PFSK-1 (cell line): ENCODE measurements around the gene GALNT18.

Experiments
- FOXP2 ChIP-seq: optimal IDR thresholded peaks from 2 replicates; pipeline ENCODE3; 2011; ENCODE audit warnings: borderline replicate concordance, control low read depth, inconsistent platforms; ENCODE audit not compliant: insufficient read depth; ENCODE audit errors: extremely low read length, extremely low read depth
- POLR2AphosphoS5 ChIP-seq: IDR thresholded peaks from 2 replicates; pipeline ENCODE4 v1.6.1; 2012; ENCODE audit warnings: low read depth, mild to moderate bottlenecking, control low read depth, low read length, moderate library complexity
- SIN3A ChIP-seq: IDR thresholded peaks from 2 replicates; pipeline ENCODE4 v1.6.1; 2012; ENCODE audit warnings: mild to moderate bottlenecking, low read length, moderate library complexity, borderline replicate concordance; ENCODE audit not compliant: insufficient read depth
- TAF1 ChIP-seq: IDR thresholded peaks from 2 replicates; pipeline ENCODE4 v1.6.1; 2012; ENCODE audit warnings: low read length, control low read depth, borderline replicate concordance; ENCODE audit not compliant: insufficient read depth
- TF ChIP-seq, protein P1 (sequence below), 2 experiments: IDR thresholded peaks; 2 replicates each; pipeline versions ENCODE4 v1.6.1 to v1.8.0; 2011 to 2012; ENCODE audit warnings: low read depth in 2 of 2, low read length in 2 of 2, control low read depth in 1 of 2, inconsistent platforms in 1 of 2, mild to moderate bottlenecking in 1 of 2, moderate library complexity in 1 of 2; ENCODE audit not compliant: insufficient read depth in 1 of 2

GALNT18 gene

DNA sequence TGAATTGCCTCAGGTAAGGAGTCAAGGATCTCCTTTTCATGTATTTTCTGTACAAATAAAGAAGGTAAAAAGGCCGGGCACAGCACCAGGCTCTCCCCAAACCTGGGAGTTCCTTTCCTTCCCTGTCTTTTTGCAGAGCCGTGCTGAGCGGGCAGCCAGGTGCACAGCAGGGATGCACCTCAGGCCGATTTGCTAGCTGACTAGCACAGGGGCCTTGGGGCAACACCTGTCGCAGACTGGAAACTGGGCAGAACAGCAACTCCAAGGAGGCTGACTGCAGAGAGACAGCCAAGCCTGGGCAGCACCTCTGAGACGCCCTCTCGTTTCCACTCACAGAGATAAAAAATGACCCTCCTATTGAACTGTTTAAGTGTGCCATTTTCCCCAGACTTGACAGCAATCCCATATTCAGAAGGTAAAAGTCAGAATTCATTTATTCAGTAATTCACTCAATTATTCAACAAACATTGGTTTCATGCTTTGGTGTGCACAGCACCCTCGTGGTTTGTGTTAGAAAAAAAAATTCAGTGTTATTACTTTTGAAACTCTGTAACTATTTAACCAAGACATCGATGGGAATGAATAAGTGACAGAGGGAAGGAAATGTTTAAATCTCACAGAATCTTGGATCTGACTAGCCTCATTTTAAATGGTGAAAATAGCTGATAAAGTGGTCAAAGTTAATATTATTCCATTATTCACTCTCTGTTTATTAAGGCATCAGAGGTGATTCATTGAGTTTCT is 120.9 kb downstream of the GALNT18 start:
- TF ChIP-seq POLR2AphosphoS5 (no peak), FOXP2 (no peak), SIN3A (no peak), TAF1 (no peak)
- TF ChIP-seq, protein P1, sequence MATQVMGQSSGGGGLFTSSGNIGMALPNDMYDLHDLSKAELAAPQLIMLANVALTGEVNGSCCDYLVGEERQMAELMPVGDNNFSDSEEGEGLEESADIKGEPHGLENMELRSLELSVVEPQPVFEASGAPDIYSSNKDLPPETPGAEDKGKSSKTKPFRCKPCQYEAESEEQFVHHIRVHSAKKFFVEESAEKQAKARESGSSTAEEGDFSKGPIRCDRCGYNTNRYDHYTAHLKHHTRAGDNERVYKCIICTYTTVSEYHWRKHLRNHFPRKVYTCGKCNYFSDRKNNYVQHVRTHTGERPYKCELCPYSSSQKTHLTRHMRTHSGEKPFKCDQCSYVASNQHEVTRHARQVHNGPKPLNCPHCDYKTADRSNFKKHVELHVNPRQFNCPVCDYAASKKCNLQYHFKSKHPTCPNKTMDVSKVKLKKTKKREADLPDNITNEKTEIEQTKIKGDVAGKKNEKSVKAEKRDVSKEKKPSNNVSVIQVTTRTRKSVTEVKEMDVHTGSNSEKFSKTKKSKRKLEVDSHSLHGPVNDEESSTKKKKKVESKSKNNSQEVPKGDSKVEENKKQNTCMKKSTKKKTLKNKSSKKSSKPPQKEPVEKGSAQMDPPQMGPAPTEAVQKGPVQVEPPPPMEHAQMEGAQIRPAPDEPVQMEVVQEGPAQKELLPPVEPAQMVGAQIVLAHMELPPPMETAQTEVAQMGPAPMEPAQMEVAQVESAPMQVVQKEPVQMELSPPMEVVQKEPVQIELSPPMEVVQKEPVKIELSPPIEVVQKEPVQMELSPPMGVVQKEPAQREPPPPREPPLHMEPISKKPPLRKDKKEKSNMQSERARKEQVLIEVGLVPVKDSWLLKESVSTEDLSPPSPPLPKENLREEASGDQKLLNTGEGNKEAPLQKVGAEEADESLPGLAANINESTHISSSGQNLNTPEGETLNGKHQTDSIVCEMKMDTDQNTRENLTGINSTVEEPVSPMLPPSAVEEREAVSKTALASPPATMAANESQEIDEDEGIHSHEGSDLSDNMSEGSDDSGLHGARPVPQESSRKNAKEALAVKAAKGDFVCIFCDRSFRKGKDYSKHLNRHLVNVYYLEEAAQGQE (IDR thresholded peaks at IDR 0.05; ENCODE audit: insufficient read depth in 1 of 2, low read depth in 2 of 2, low read length in 2 of 2): no peak

DNA sequence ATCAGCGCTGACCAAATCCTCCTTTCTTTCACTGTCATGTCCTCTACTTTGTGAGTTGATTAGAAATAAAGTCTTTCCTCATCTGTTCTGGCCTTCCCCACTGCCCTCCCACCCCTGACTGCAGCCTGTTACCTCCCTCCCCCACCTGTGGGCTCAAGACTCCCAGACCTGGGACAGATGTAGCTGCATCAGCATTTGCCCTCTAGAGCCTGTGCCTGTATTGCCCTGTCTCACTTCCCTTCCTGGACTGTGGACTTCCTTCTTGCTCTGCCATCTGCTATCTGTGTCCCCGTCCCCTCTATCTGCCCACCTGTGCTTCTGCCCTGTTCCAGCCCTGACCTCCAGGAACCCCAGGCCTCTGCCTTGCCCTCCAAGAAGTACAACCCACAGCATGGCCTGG is 122.5 kb downstream of the GALNT18 start:
- TF ChIP-seq, protein P1 (IDR thresholded peaks at IDR 0.05; ENCODE audit: insufficient read depth in 1 of 2, low read depth in 2 of 2, low read length in 2 of 2): no peak
- no peak for TF ChIP-seq FOXP2
- no peak for TF ChIP-seq TAF1
- TF ChIP-seq POLR2AphosphoS5: no peak
- no peak for TF ChIP-seq SIN3A

DNA sequence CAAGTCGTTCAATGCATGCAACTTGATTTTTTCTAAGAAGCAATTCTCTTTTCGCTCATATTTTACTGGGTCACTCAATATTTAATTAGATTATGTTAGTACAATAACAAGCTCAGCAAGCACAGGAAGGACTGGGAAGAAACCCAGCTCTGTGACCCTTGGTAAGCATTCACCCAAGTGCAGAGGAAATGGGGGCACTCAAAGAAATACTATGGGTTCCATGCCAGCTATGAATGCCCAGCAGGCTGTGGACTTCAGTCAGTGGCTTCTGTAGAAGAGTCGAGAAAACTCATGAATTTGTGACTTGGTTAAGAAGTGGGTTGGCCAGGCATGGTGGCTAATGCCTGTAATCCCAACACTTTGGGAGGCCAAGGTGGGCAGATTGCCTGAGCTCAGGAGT is 123.6 kb downstream of the GALNT18 start:
- TF ChIP-seq POLR2AphosphoS5: no peak
- no peak for TF ChIP-seq FOXP2
- no peak for TF ChIP-seq SIN3A
- no peak for TF ChIP-seq TAF1
- TF ChIP-seq, protein P1 (IDR thresholded peaks at IDR 0.05; ENCODE audit: insufficient read depth in 1 of 2, low read depth in 2 of 2, low read length in 2 of 2): no peak

DNA sequence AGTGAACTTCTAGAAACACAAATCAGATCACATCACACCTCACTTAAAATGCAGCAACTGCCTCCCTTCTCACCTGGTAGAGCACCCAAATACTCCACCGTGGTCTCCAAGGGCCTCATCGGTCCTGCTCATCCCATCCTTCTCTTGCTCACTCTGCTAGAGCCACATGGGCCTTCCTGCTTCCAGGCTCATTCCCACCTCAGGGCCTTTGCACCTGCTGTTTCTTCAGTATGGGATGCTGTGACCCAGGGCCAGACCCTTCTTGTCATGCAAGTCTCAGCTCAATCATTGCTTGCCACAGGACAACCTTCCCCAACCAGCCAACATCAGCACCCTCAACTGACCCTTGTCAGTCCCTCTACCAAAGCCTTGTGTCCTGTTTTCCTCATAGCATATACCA is 124.9 kb downstream of the GALNT18 start:
- TF ChIP-seq, protein P1 (IDR thresholded peaks at IDR 0.05; ENCODE audit: insufficient read depth in 1 of 2, low read depth in 2 of 2, low read length in 2 of 2): no peak
- TF ChIP-seq FOXP2 (no peak), POLR2AphosphoS5 (no peak), SIN3A (no peak), TAF1 (no peak)

DNA sequence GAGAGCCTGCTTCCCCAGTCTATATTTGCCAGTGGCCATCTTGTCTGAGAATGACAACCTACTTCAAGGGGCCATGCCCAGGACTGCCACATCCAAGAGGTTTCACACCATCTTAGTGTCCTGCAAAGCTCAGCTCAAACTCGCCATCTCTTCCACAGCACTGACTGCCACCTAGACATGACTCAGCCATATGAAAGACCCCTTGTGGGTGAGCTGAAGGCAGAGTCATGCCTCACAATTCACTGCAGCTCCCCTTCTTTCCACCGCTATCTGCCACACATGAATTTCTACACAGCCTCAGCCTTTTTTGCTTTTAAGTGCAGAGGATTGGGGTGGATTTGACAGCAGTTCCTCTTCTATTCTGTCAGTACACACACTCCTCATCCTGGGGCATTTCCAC is 127.5 kb downstream of the GALNT18 start:
- no peak for TF ChIP-seq POLR2AphosphoS5
- no peak for TF ChIP-seq SIN3A
- no peak for TF ChIP-seq TAF1
- TF ChIP-seq, protein P1 (IDR thresholded peaks at IDR 0.05; ENCODE audit: insufficient read depth in 1 of 2, low read depth in 2 of 2, low read length in 2 of 2): no peak
- TF ChIP-seq FOXP2: no peak
